Activated naive CD8-positive, alpha-beta T cell treated with anti-CD3 and anti-CD28 coated beads, Interleukin-2, amount 50 U/mL, for 24 hours (primary cell): ENCODE results near the gene NTN4.
A peak's percentile ranks its signal among the peaks of the same experiment; 100 is the strongest.
"Not testable (repeated sequence)": the region's sequence is repeated elsewhere in the genome, so short reads cannot be mapped to it uniquely, and the experiment has no call there.

Experiments used
- ATAC-seq: fragments of 150-1000 bp; cut with Tn5 transposase; one replicate; pipeline ENCODE4 v1.10.0; 2021
- DNase-seq: peaks from one replicate; pipeline ENCODE4 v3.0.0; 2021
- H3K27ac Mint-ChIP-seq: one replicate; pipeline ENCODE4 v1.8.0; 2021; ENCODE audit warnings: mild to moderate bottlenecking, mixed read lengths
- H3K27me3 Mint-ChIP-seq: one replicate; pipeline ENCODE4 v1.8.0; 2021; ENCODE audit warnings: mixed read lengths
- H3K36me3 Mint-ChIP-seq: one replicate; pipeline ENCODE4 v1.8.0; 2021; ENCODE audit warnings: low read depth, mixed read lengths
- H3K4me1 Mint-ChIP-seq: one replicate; pipeline ENCODE4 v1.8.0; 2021; ENCODE audit warnings: mixed read lengths
- H3K4me3 Mint-ChIP-seq: one replicate; pipeline ENCODE4 v1.8.0; 2021; ENCODE audit warnings: mild to moderate bottlenecking, moderate library complexity, mixed read lengths
- H3K9me3 Mint-ChIP-seq: one replicate; pipeline ENCODE4 v1.8.0; 2021; ENCODE audit warnings: mixed read lengths

Gene NTN4

DNA sequence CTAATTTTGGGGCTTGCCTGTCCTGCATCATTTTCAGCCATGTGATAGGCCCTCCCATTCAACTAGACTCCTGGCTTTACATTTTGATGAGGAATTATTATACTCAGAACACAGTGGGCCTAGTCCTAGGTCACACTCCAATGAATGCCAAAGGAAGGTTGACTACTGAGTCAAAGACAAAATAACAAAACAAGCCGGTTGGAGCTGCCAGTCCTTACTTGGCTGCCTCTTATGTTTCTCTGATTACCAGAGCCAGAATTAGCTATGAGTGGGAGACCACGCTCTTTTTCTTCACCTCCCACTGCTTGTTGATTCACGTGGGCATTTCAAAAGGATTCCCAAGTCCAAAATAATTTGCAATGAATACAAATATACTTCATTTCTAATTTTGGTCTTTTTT is 161.2 kb downstream of the NTN4 start:
- H3K27me3 Mint-ChIP-seq: peaks cover 2% of the 10 kb centered on the region
- no peak for ATAC-seq

DNA sequence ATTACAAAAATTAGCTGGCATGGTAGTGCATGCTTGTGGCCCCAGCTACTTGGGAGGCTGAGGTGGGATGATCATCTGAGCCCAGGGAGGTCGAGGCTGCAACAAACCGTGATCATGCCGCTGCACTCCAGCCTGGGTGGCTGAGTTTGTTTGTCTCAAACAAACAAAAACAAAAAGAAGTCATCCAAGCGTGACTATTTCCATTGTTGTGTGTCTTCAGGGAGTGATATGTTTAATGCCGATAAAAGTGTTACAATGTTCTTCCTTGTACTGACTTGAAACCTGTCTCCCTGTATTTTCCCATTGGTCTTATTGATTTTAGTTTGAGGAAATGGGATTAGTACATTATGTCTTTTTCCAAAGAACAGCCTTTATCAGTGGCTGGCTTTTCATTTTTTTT is 163.7 kb downstream of the NTN4 start:
- Mint-ChIP-seq H3K4me3 (no peak overlapping the region), H3K27me3 (peaks cover 2% of the 10 kb centered on the region), H3K4me1 (no peaks in the 10 kb centered on the region), H3K27ac (no peak overlapping the region), H3K36me3 (no peaks in the 10 kb centered on the region), H3K9me3 (no peaks in the 10 kb centered on the region)
- no peak for ATAC-seq
- no peak for DNase-seq

More for the DNA sequence above, 161.2 kb downstream of the NTN4 start:
- no peak overlapping the region for H3K4me3 Mint-ChIP-seq
- DNase-seq: no peak
- H3K36me3 Mint-ChIP-seq: no peaks in the 10 kb centered on the region
- H3K4me1 Mint-ChIP-seq: no peaks in the 10 kb centered on the region
- no peaks in the 10 kb centered on the region for H3K9me3 Mint-ChIP-seq
- no peak overlapping the region for H3K27ac Mint-ChIP-seq

GRCh38 chr12:95625012-95625411 is 165.6 kb downstream of the NTN4 start:
- Mint-ChIP-seq H3K27me3 (peaks cover 2% of the 10 kb centered on the region), H3K4me3 (no peak overlapping the region), H3K9me3 (no peaks in the 10 kb centered on the region), H3K4me1 (no peaks in the 10 kb centered on the region), H3K27ac (no peak overlapping the region), H3K36me3 (no peaks in the 10 kb centered on the region)
- DNase-seq (no peak), ATAC-seq (no peak)

DNA sequence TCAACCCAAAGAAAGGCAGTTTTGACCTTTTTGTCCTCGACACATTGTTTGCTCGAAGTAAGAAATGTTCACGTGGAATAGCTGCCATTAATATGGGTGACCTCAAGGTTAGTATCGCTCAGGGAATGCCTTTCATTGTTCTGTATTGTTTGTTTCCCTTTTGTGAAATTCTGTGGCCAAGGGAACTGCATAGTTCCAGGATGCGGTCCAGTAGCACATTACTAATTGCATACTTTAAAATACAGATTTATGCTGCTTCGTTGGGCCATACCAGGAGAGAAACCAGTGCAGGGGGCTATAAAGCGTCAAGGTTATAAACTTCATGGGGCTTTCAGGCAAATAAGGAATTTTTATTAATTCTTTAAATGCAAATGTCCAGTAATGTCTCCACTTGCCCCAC is 166.0 kb downstream of the NTN4 start:
- H3K27ac Mint-ChIP-seq: no peak overlapping the region
- H3K9me3 Mint-ChIP-seq: no peaks in the 10 kb centered on the region
- no peak overlapping the region for H3K4me3 Mint-ChIP-seq
- no peaks in the 10 kb centered on the region for H3K4me1 Mint-ChIP-seq
- DNase-seq: no peak
- H3K27me3 Mint-ChIP-seq: peaks cover 2% of the 10 kb centered on the region
- no peaks in the 10 kb centered on the region for H3K36me3 Mint-ChIP-seq
- ATAC-seq: no peak

- Mint-ChIP-seq H3K27me3 (peaks cover 2% of the 10 kb centered on the region), H3K4me1 (no peaks in the 10 kb centered on the region), H3K9me3 (no peaks in the 10 kb centered on the region), H3K36me3 (no peaks in the 10 kb centered on the region), H3K4me3 (no peak overlapping the region), H3K27ac (no peak overlapping the region)
- ATAC-seq: no peak
- DNase-seq: peak; percentile 33
Measured at GRCh38 chr12:95623554-95624170, 166.9 kb downstream of the NTN4 start.

DNA sequence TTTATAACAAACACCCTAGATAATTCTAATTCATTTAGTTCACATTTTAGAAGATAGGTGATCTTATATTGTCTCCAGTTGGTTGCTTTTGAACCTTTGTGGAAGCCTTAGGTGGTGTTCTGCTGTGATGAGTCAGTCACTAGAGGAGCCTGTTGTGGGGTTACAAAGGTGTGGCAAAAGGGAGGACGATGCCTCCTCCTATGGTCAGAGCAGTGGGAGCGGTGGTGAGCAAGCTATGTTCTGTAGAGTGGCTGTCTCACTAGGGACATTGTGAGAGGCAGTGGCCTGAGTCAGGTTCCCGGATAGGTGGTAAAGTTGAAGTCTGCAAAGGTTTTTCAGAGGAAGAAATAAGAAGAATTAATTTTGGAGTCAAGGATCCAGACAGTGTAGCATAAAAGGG is 167.7 kb downstream of the NTN4 start:
- DNase-seq: no peak
- H3K27me3 Mint-ChIP-seq: peaks cover 2% of the 10 kb centered on the region
- no peak overlapping the region for H3K4me3 Mint-ChIP-seq

DNA sequence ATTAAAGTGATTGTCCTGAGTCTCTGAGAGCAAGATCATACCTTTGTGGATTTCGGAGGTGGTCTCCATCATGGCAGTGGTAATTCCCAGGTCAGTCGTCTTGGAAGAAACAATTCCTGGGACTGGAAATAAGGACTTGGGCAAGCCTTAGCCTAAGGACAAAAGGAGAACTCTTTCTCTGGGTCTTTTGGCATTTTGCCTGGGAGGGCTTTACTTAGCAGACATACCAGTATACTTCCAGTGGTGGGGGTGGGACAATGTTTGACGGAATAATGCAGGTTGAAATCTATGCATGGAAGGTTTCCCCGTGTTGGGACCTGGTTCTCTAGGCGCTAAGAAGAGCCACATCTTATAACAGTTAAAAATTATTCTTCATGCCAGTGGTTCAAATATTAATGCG is 168.8 kb downstream of the NTN4 start:
- DNase-seq: no peak
- no peak overlapping the region for H3K27ac Mint-ChIP-seq
- H3K4me1 Mint-ChIP-seq: no peaks in the 10 kb centered on the region
- H3K9me3 Mint-ChIP-seq: no peaks in the 10 kb centered on the region
- peaks cover 2% of the 10 kb centered on the region for H3K27me3 Mint-ChIP-seq
- ATAC-seq: no peak
- H3K4me3 Mint-ChIP-seq: no peak overlapping the region
- H3K36me3 Mint-ChIP-seq: no peaks in the 10 kb centered on the region

More for the DNA sequence above, 167.7 kb downstream of the NTN4 start:
- ATAC-seq: no peak
- no peaks in the 10 kb centered on the region for H3K9me3 Mint-ChIP-seq
- no peaks in the 10 kb centered on the region for H3K4me1 Mint-ChIP-seq
- no peak overlapping the region for H3K27ac Mint-ChIP-seq
- H3K36me3 Mint-ChIP-seq: no peaks in the 10 kb centered on the region

GRCh38 chr12:95620171-95620570 is 170.4 kb downstream of the NTN4 start:
- Mint-ChIP-seq H3K27ac (no peak overlapping the region), H3K4me3 (no peak overlapping the region), H3K27me3 (no peaks in the 10 kb centered on the region), H3K36me3 (no peaks in the 10 kb centered on the region), H3K9me3 (no peaks in the 10 kb centered on the region), H3K4me1 (no peaks in the 10 kb centered on the region)
- ATAC-seq (no peak), DNase-seq (no peak)

- ATAC-seq, H3K36me3 Mint-ChIP-seq, H3K9me3 Mint-ChIP-seq, H3K27me3 Mint-ChIP-seq, H3K4me1 Mint-ChIP-seq, H3K27ac Mint-ChIP-seq, H3K4me3 Mint-ChIP-seq, DNase-seq: not testable (repeated sequence)
Measured at GRCh38 chr12:95616470-95616869, 174.1 kb downstream of the NTN4 start.

GRCh38 chr12:95615749-95616148 is 174.8 kb downstream of the NTN4 start:
- Mint-ChIP-seq H3K27ac (no peak overlapping the region), H3K9me3 (no peaks in the 10 kb centered on the region), H3K36me3 (no peaks in the 10 kb centered on the region), H3K4me1 (no peaks in the 10 kb centered on the region), H3K4me3 (no peak overlapping the region), H3K27me3 (no peaks in the 10 kb centered on the region)
- DNase-seq (no peak), ATAC-seq (no peak)

DNA sequence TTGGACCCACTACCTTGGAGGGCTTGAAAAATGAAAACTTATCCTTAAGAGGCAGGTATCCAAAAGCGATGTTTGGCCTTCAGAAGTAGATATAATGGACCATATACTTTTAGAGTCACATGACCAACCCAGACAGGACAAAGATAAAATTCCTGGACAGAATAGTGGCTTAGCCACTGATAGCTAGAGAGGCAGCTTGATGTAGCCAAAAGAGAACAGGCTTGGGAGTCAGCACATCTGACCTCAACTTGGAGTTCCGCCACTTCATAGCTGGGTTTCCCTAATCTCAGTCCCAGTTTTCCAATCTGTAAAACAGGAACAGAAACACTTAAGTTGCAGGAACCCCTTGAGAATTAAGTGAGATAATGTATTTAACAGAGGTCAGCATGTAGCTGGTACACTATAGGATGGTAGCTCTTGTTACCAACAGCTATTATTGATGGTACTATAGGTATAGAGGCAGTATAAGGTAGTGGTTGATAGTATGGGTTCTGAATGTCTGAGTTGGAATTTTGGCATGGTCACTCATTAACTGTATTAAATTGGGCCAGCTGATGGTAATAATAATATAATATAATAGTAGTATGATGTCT is 176.1 kb downstream of the NTN4 start:
- no peak overlapping the region for H3K27ac Mint-ChIP-seq
- no peaks in the 10 kb centered on the region for H3K36me3 Mint-ChIP-seq
- H3K4me1 Mint-ChIP-seq: peaks cover 2% of the 10 kb centered on the region
- ATAC-seq: no peak
- no peaks in the 10 kb centered on the region for H3K9me3 Mint-ChIP-seq
- no peaks in the 10 kb centered on the region for H3K27me3 Mint-ChIP-seq
- DNase-seq: no peak
- no peak overlapping the region for H3K4me3 Mint-ChIP-seq

GRCh38 chr12:95613021-95613420 is 177.5 kb downstream of the NTN4 start:
- ATAC-seq: no peak
- H3K4me1 Mint-ChIP-seq: peaks cover 2% of the 10 kb centered on the region

GRCh38 chr12:95611676-95612309 is 178.8 kb downstream of the NTN4 start:
- Mint-ChIP-seq H3K4me3 (no peak overlapping the region), H3K36me3 (no peaks in the 10 kb centered on the region), H3K4me1 (peaks cover 2% of the 10 kb centered on the region), H3K9me3 (no peaks in the 10 kb centered on the region), H3K27ac (no peak overlapping the region), H3K27me3 (peaks cover 3% of the 10 kb centered on the region)
- ATAC-seq (no peak), DNase-seq (no peak)

More at GRCh38 chr12:95613021-95613420, 177.5 kb downstream of the NTN4 start:
- no peak for DNase-seq
- Mint-ChIP-seq H3K4me3 (no peak overlapping the region), H3K27ac (no peak overlapping the region), H3K9me3 (no peaks in the 10 kb centered on the region), H3K27me3 (peaks cover 3% of the 10 kb centered on the region), H3K36me3 (no peaks in the 10 kb centered on the region)

DNA sequence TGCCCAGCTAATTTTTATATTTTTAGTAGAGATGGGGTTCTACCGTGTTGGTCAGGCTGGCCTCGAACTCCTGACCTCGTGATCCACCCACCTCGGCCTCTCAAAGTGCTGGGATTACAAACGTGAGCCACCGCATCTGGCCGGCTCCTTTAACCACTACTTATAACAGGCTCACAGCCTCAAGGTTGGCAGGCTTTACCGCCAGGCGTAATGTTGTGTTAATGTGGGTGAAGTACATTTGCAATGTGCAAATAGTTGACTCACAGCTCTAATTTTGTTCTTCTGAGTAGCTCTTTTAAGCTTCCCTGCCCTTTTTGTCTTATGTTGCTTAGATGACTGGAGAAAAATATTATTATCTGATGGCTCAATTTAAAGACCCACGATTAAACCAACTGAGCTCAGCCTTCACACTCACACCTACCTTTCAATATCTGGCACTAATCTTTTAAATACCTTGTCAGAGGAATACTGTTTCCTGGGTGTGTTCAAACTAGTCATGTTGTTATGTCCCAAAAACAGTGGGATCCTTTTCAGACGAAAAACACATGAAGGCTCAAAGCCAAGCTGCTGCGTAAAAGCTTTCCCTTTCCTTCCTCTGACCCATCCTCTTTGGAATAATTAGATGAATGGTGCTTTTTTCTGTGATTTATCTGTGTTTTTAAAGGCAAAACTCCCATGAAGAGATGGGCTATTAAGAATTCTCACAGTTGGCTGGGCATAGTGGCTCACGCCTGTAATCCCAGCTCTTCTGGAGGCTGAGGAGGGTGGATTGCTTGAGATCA is 182.1 kb downstream of the NTN4 start:
- Mint-ChIP-seq H3K36me3 (no peaks in the 10 kb centered on the region), H3K4me3 (no peak overlapping the region), H3K27ac (no peak overlapping the region), H3K27me3 (peaks cover 3% of the 10 kb centered on the region), H3K4me1 (peaks cover 2% of the 10 kb centered on the region), H3K9me3 (no peaks in the 10 kb centered on the region)
- ATAC-seq (no peak), DNase-seq (no peak)
